Left ventricle myocardium superior (tissue), 1 donor: ENCODE results near the gene PIGL. TPM values are rescaled to one million over a fixed set of nuclear protein-coding genes. Genes with fewer than 3 reads are reported as not detected.

Experiments
- microRNA-seq: library from miRNA; unstranded; fragments of <30 nt; microRNA quantifications from one replicate; pipeline ENCODE4 v1.2.0, GENCODE V29; 2020; ENCODE audit warnings: borderline number of aligned reads
- total RNA-seq: library from RNA; stranded (reverse); fragmentation: NEBNext Ultra II Directional; extraction: Animal tissue kit (Norgen Biotek cat#: 25700); gene quantifications from one replicate; pipeline ENCODE4 v1.2.1, GENCODE V29; 2021
- donor health status: DM: no; HTN: yes; CAD: no; lungs with severe emphysema.

Gene PIGL
- total RNA-seq, 1 donor from 2014 or later, result 6.3 TPM

Small RNAs within 50 kb of the gene (microRNA-seq; reads per million reads assigned to microRNA genes)
- gene MIR1288, result not detected

Other genes starting within 250 kb of the PIGL start
- 19.5 TPM for gene ZSWIM7, start 217.5 kb upstream of the PIGL start, total RNA-seq
- 25.1 TPM for gene TTC19, start 217.4 kb upstream of the PIGL start, total RNA-seq
- gene NCOR1, start 1.7 kb upstream of the PIGL start, total RNA-seq, result 62.5 TPM
- 14.2 TPM for gene CENPV, start 136.3 kb downstream of the PIGL start, total RNA-seq
- gene UBB, start 163.9 kb downstream of the PIGL start, total RNA-seq, result 1,672 TPM
- gene TRPV2, start 198.4 kb downstream of the PIGL start, total RNA-seq, result 8.1 TPM